ENCODE measurements around the gene TCF7L1.
"Not testable (repeated sequence)": the region's sequence is repeated elsewhere in the genome, so short reads cannot be mapped to it uniquely, and the experiment has no call there.

Gene TCF7L1

GRCh38 chr2:85183479-85183878 is 50.3 kb downstream of the TCF7L1 start:
- no peak for DNase-seq (ENCODE audit: low read depth)

- no peak for DNase-seq (ENCODE audit: low read depth)
Measured at GRCh38 chr2:85184231-85184630, 51.0 kb downstream of the TCF7L1 start.

- no peak for DNase-seq (ENCODE audit: low read depth)
Measured at GRCh38 chr2:85184990-85185389, 51.8 kb downstream of the TCF7L1 start.

GRCh38 chr2:85185431-85185940 is 52.3 kb downstream of the TCF7L1 start:
- no peak for DNase-seq (ENCODE audit: low read depth)

GRCh38 chr2:85187069-85187468 is 53.9 kb downstream of the TCF7L1 start:
- no peak for DNase-seq (ENCODE audit: low read depth)

- no peak for DNase-seq (ENCODE audit: low read depth)
Measured at GRCh38 chr2:85188852-85189251, 55.7 kb downstream of the TCF7L1 start.

- DNase-seq (ENCODE audit: low read depth): no peak
Measured at GRCh38 chr2:85189606-85190270, 56.5 kb downstream of the TCF7L1 start.

- DNase-seq (ENCODE audit: low read depth): no peak
Measured at GRCh38 chr2:85191157-85191556, 58.0 kb downstream of the TCF7L1 start.

- no peak for DNase-seq (ENCODE audit: low read depth)
Measured at GRCh38 chr2:85194780-85195480, 61.7 kb downstream of the TCF7L1 start.

- DNase-seq (ENCODE audit: low read depth): no peak
Measured at GRCh38 chr2:85195956-85196355, 62.8 kb downstream of the TCF7L1 start.

GRCh38 chr2:85199698-85200097 is 66.5 kb downstream of the TCF7L1 start:
- no peak for DNase-seq (ENCODE audit: low read depth)

GRCh38 chr2:85209887-85210286 is 76.7 kb downstream of the TCF7L1 start:
- no peak for DNase-seq (ENCODE audit: low read depth)

GRCh38 chr2:85210511-85210910 is 77.3 kb downstream of the TCF7L1 start:
- no peak for DNase-seq (ENCODE audit: low read depth)

- not testable (repeated sequence) for DNase-seq (ENCODE audit: low read depth)
Measured at GRCh38 chr2:85211606-85212005, 78.4 kb downstream of the TCF7L1 start.

- DNase-seq (ENCODE audit: low read depth): no peak
Measured at GRCh38 chr2:85212841-85213240, 79.6 kb downstream of the TCF7L1 start.

GRCh38 chr2:85213404-85213803 is 80.2 kb downstream of the TCF7L1 start:
- no peak for DNase-seq (ENCODE audit: low read depth)

- DNase-seq (ENCODE audit: low read depth): no peak
Measured at GRCh38 chr2:85213901-85214512, 80.8 kb downstream of the TCF7L1 start.

- no peak for DNase-seq (ENCODE audit: low read depth)
Measured at GRCh38 chr2:85215081-85215447, 81.9 kb downstream of the TCF7L1 start.

GRCh38 chr2:85215448-85216401 is 82.5 kb downstream of the TCF7L1 start:
- DNase-seq (ENCODE audit: low read depth): peak; percentile 95

- DNase-seq (ENCODE audit: low read depth): no peak
Measured at GRCh38 chr2:85216927-85217326, 83.7 kb downstream of the TCF7L1 start.

- DNase-seq (ENCODE audit: low read depth): peak; percentile 81
Measured at GRCh38 chr2:85221067-85221691, 88.0 kb downstream of the TCF7L1 start.

- no peak for DNase-seq (ENCODE audit: low read depth)
Measured at GRCh38 chr2:85222792-85223191, 89.6 kb downstream of the TCF7L1 start.
